GM12874 (cell line): ENCODE measurements around the gene DELE1.

Source experiments
- TF ChIP-seq, protein P1 (sequence below): IDR thresholded peaks from 2 replicates; pipeline ENCODE4 v1.5.1; 2011; ENCODE audit warnings: low read depth, mild to moderate bottlenecking, control low read depth, low read length, moderate library complexity; ENCODE audit not compliant: insufficient read depth

Gene DELE1

DNA sequence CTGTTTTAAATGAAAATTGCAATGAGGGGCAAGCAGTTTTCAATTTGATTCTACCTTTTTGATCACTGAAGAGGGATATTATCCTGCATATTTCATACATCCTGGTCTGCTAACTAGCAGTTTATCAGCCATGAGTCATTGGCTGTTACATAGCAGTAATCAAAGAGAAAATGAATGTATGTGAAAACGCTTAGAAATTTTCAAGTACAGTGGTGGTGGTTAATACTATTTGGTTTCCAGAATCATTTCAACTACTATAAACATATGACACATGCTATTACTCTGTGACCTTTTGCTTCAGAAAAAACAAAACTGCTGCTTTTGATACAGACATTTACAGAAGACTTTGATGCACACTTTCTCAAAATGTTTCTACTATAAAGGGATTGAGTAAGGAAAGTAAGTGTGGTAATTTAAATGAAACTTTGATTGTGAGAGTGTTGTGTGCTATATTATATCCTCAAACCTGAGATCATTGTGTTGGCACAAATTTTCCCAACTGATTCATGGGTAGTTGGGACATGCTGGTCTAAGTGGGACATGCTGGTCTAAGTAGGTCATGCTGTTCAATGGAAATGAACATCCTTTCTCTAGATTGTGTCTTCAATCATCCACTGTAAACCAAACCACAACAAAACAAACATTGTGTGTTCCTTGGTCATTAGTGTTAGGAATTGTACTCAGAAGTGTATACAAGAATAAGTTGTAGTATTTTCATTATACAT, 50.4 kb downstream of the DELE1 start:
- TF ChIP-seq, protein P1, sequence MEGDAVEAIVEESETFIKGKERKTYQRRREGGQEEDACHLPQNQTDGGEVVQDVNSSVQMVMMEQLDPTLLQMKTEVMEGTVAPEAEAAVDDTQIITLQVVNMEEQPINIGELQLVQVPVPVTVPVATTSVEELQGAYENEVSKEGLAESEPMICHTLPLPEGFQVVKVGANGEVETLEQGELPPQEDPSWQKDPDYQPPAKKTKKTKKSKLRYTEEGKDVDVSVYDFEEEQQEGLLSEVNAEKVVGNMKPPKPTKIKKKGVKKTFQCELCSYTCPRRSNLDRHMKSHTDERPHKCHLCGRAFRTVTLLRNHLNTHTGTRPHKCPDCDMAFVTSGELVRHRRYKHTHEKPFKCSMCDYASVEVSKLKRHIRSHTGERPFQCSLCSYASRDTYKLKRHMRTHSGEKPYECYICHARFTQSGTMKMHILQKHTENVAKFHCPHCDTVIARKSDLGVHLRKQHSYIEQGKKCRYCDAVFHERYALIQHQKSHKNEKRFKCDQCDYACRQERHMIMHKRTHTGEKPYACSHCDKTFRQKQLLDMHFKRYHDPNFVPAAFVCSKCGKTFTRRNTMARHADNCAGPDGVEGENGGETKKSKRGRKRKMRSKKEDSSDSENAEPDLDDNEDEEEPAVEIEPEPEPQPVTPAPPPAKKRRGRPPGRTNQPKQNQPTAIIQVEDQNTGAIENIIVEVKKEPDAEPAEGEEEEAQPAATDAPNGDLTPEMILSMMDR, result no peak

- TF ChIP-seq, protein P1, result no peak
Measured at GRCh38 chr5:141976176-141976575, 52.5 kb downstream of the DELE1 start.

- TF ChIP-seq, protein P1, result no peak
Measured at GRCh38 chr5:141978389-141978788, 54.7 kb downstream of the DELE1 start.

DNA sequence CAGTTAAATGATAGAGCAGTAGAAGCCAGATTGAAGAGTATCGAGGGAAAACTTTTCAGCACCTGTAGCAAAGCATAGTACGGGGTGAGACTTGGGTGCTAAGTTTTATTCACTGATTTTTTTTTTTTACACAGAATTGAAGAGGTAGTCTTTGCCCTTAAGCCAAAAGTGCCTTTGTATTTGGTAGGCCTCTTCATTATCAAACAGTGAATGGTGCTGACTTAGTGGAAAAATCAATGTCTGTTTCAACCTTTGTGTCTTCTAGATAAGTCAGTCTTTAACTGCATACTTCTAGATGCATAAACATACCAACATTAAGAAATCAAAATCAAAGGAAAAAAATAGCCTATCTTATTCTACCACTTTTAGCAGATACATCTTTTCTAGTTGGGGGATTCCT, 59.0 kb downstream of the DELE1 start:
- TF ChIP-seq, protein P1, result no peak

GRCh38 chr5:141986072-141986471, 62.4 kb downstream of the DELE1 start:
- TF ChIP-seq, protein P1, result no peak

DNA sequence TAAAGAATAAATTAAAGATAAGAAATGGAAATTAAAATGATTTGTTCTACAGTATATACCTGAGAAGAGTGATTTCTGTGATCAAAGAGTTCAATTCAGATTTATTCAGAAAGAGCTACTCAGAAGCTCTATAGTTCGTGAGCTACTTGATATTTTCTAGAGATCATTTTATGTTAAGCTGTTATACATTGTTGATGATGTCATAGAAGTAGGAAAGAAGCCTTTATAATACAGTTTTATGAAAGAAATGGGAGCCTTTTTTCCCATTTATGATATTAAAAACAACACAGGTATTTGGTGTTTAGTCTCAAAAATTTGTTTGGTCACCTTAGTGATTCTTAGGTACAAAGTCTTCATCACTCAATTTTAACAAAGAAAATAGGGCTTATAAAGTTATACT, 66.0 kb downstream of the DELE1 start:
- TF ChIP-seq, protein P1, result no peak
